Caco-2 (cell line): ENCODE results near the gene RCOR3. TPM values are rescaled to one million over a fixed set of nuclear protein-coding genes. Genes with fewer than 3 reads are reported as not detected.

Experiments used
- BruUV-seq: library from RNA; stranded (reverse); fragments of 400-500 nt; replicated peaks from 2 replicates; lab custom pipeline; 2021; lab: Mats Ljungman, UMichigan
- CTCF ChIA-PET: fragments of 300-600 bp; sonication (Branson Sonifier 250); formaldehyde crosslinking; loops from one replicate; lab custom pipeline; 2022; ENCODE audit warnings: antibody characterized with exemption; lab: Charles Lee
- POLR2A ChIA-PET: fragments of 300-600 bp; sonication (Branson Sonifier 250); formaldehyde crosslinking; loops from one replicate; lab custom pipeline; 2022; ENCODE audit warnings: antibody characterized with exemption; lab: Charles Lee
- DNase-seq, 2 experiments: peaks; one replicate each; pipeline versions ENCODE4 v3.0.0 to v3.0.0-alpha.2; 2020 to 2022
- H3K27me3 ChIP-seq: replicated peaks from 2 replicates; pipeline ENCODE4 v1.6.0; 2011; ENCODE audit warnings: low read length; ENCODE audit not compliant: control insufficient read depth, insufficient read depth
- H3K36me3 ChIP-seq: 2 replicates; pipeline ENCODE4 v1.5.1; 2011; ENCODE audit warnings: low read length; ENCODE audit not compliant: control insufficient read depth, insufficient read depth
- H3K4me1 ChIP-seq: fragments of 250-450 bp; sonication (Bioruptor Pico); 2 replicates; pipeline ENCODE4 v1.5.1; 2020; ENCODE audit warnings: mild to moderate bottlenecking
- H3K4me3 ChIP-seq: 2 replicates; pipeline ENCODE4 v1.5.1; 2011; ENCODE audit warnings: low read depth, mild to moderate bottlenecking, control low read depth, low read length
- H3K9me3 ChIP-seq: fragments of 250-450 bp; sonication (Bioruptor Pico); 2 replicates; pipeline ENCODE4 v1.5.1; 2020; ENCODE audit warnings: mild to moderate bottlenecking, moderate library complexity
- H3K27ac Mint-ChIP-seq: one replicate; pipeline ENCODE4 v1.8.0; 2022; ENCODE audit warnings: mixed read lengths; ENCODE audit not compliant: unreplicated experiment
- H3K27me3 Mint-ChIP-seq: one replicate; pipeline ENCODE4 v1.8.0; 2022; ENCODE audit warnings: mixed read lengths; ENCODE audit not compliant: insufficient read depth, unreplicated experiment
- H3K36me3 Mint-ChIP-seq: one replicate; pipeline ENCODE4 v1.8.0; 2022; ENCODE audit warnings: mild to moderate bottlenecking, mixed read lengths; ENCODE audit not compliant: insufficient read depth, unreplicated experiment
- H3K4me1 Mint-ChIP-seq: one replicate; pipeline ENCODE4 v1.8.0; 2022; ENCODE audit warnings: low read depth, mixed read lengths; ENCODE audit not compliant: unreplicated experiment
- H3K4me3 Mint-ChIP-seq: one replicate; pipeline ENCODE4 v1.8.0; 2022; ENCODE audit warnings: mild to moderate bottlenecking, moderate library complexity, mixed read lengths; ENCODE audit not compliant: unreplicated experiment
- H3K9me3 Mint-ChIP-seq: one replicate; pipeline ENCODE4 v1.8.0; 2022; ENCODE audit warnings: mixed read lengths; ENCODE audit not compliant: unreplicated experiment
- CTCF ChIP-seq, 2 experiments: fragments of 200-600 bp in 1 of 2; IDR thresholded peaks; 1 replicate in 1 of 2; 2 replicates in 1 of 2; pipeline versions ENCODE4 v1.5.1 to v1.8.0; 2011 to 2022; ENCODE audit warnings: antibody characterized with exemption in 1 of 2, control low read depth in 1 of 2, inconsistent platforms in 1 of 2, low read depth in 1 of 2, low read length in 1 of 2, mild to moderate bottlenecking in 1 of 2, moderate library complexity in 1 of 2; ENCODE audit not compliant: insufficient read depth in 1 of 2, severe bottlenecking in 1 of 2, unreplicated experiment in 1 of 2
- intact Hi-C: fragments of 100-400 bp; cut with micrococcal nuclease; formaldehyde crosslinking; loops from one replicate; pipeline ENCODE4 v1.10.0; 2022; ENCODE audit not compliant: unreplicated experiment
- total RNA-seq: library from RNA; stranded (reverse); gene quantifications from 2 replicates; pipeline ENCODE4 v1.2.3, GENCODE V29; 2022

The RCOR3 gene
- total RNA-seq, 1 experiment from 2014 or later = 42.3 TPM

- H3K27me3 Mint-ChIP-seq = no peaks in the 10 kb centered on the region
- no peak overlapping the region for H3K4me3 ChIP-seq
- H3K36me3 ChIP-seq = no peaks in the 10 kb centered on the region
- H3K4me3 Mint-ChIP-seq = no peak overlapping the region
- no peaks in the 10 kb centered on the region for H3K4me1 Mint-ChIP-seq
- intact Hi-C loops = no loop called here
- DNase-seq = no peak
- H3K27me3 ChIP-seq = no peaks in the 10 kb centered on the region
- H3K9me3 ChIP-seq = no peaks in the 10 kb centered on the region
- H3K4me1 ChIP-seq = no peaks in the 10 kb centered on the region
- ChIA-PET CTCF (interaction anchor here (1.2 kb wide), 1 partner anchor 9 kb away, joined by 3 read pairs; no protein-coding TSS in a partner anchor), POLR2A (no interaction called here)
- TF ChIP-seq CTCF (IDR thresholded peaks at IDR 0.05; ENCODE audit: insufficient read depth in 1 of 2, low read depth in 1 of 2, low read length in 1 of 2, severe bottlenecking in 1 of 2, unreplicated experiment in 1 of 2) = no peak
- no peaks in the 10 kb centered on the region for H3K9me3 Mint-ChIP-seq
- no TSS peak for BruUV-seq
- H3K27ac Mint-ChIP-seq = no peak overlapping the region
- H3K36me3 Mint-ChIP-seq = peaks cover 20% of the 10 kb centered on the region
Measured at GRCh38 chr1:211281320-211282022, 22.3 kb downstream of the RCOR3 start.

- DNase-seq = no peak
- Histone ChIP-seq H3K27me3 (no peaks in the 10 kb centered on the region), H3K9me3 (no peaks in the 10 kb centered on the region), H3K4me1 (no peaks in the 10 kb centered on the region), H3K36me3 (peaks cover under 1% of the 10 kb centered on the region; the same call in 1 of the 2 replicates), H3K4me3 (no peak overlapping the region)
- Mint-ChIP-seq H3K4me3 (no peak overlapping the region), H3K9me3 (no peaks in the 10 kb centered on the region), H3K27me3 (no peaks in the 10 kb centered on the region), H3K27ac (no peak overlapping the region), H3K4me1 (no peaks in the 10 kb centered on the region), H3K36me3 (peaks cover 21% of the 10 kb centered on the region)
- intact Hi-C loops = no loop called here
- no TSS peak for BruUV-seq
- CTCF ChIA-PET = interaction anchor here (1.2 kb wide), 1 partner anchor 9 kb away, joined by 3 read pairs; no protein-coding TSS in a partner anchor
- no peak for TF ChIP-seq CTCF (IDR thresholded peaks at IDR 0.05; ENCODE audit: insufficient read depth in 1 of 2, low read depth in 1 of 2, low read length in 1 of 2, severe bottlenecking in 1 of 2, unreplicated experiment in 1 of 2)
- POLR2A ChIA-PET = no interaction called here
Measured at GRCh38 chr1:211282023-211282373, 22.8 kb downstream of the RCOR3 start.

GRCh38 chr1:211285196-211285595, 26.0 kb downstream of the RCOR3 start:
- BruUV-seq = no TSS peak
- intact Hi-C loops = no loop called here
- Mint-ChIP-seq H3K4me1 (no peaks in the 10 kb centered on the region), H3K9me3 (no peaks in the 10 kb centered on the region), H3K36me3 (peaks cover 27% of the 10 kb centered on the region), H3K4me3 (no peak overlapping the region), H3K27me3 (no peaks in the 10 kb centered on the region), H3K27ac (no peak overlapping the region)
- TF ChIP-seq CTCF (IDR thresholded peaks at IDR 0.05; ENCODE audit: insufficient read depth in 1 of 2, low read depth in 1 of 2, low read length in 1 of 2, severe bottlenecking in 1 of 2, unreplicated experiment in 1 of 2) = no peak
- no peaks in the 10 kb centered on the region for H3K27me3 ChIP-seq
- no peak for DNase-seq
- ChIA-PET POLR2A (no interaction called here), CTCF (no interaction called here)
- no peaks in the 10 kb centered on the region for H3K4me1 ChIP-seq
- H3K4me3 ChIP-seq = no peak overlapping the region
- no peaks in the 10 kb centered on the region for H3K9me3 ChIP-seq
- H3K36me3 ChIP-seq = peaks cover 2% of the 10 kb centered on the region; the same call in 1 of the 2 replicates
